Hepatocyte (in vitro differentiated cells): ENCODE data around the gene BLVRB.

Source experiments
- EZH2 ChIP-seq: fragments of 200-600 bp; sonication (generic); IDR thresholded peaks from 2 replicates; pipeline ENCODE4 v1.6.1; 2016; ENCODE audit warnings: antibody characterized with exemption, mild to moderate bottlenecking, borderline replicate concordance
- EZH2phosphoT487 ChIP-seq: fragments of 200-600 bp; sonication (generic); IDR thresholded peaks from one replicate; pipeline ENCODE4 v1.6.1; 2018; ENCODE audit warnings: antibody characterized with exemption, mild to moderate bottlenecking, low read depth, moderate library complexity; ENCODE audit not compliant: unreplicated experiment, severe bottlenecking

GRCh38 chr19:40503320-40503695, 37.8 kb upstream of the BLVRB start:
- TF ChIP-seq EZH2phosphoT487: no peak
- TF ChIP-seq EZH2: no peak
